H1 (cell line): ENCODE measurements around the gene E2F8. TPM values are rescaled to one million over a fixed set of nuclear protein-coding genes. Genes with fewer than 3 reads are reported as not detected.

Experiments used
- BRCA1 ChIP-seq: IDR thresholded peaks from 2 replicates; pipeline ENCODE4 v1.6.1; 2012; ENCODE audit warnings: low read depth, low read length, improper control_type of control experiment
- CBX8 ChIP-seq: fragments of 300-800, 300-1000 bp; sonication (generic); IDR thresholded peaks from 2 replicates; pipeline ENCODE4 v1.7.1; 2016; ENCODE audit warnings: low read depth, low read length, borderline replicate concordance
- CEBPB ChIP-seq: IDR thresholded peaks from 2 replicates; pipeline ENCODE4 v1.6.1; 2012; ENCODE audit warnings: low read depth, low read length
- GABPA ChIP-seq: IDR thresholded peaks from 2 replicates; pipeline ENCODE4 v1.6.1; 2011; ENCODE audit warnings: mild to moderate bottlenecking, low read length, moderate library complexity, borderline replicate concordance; ENCODE audit not compliant: insufficient read depth
- HDAC6 ChIP-seq: IDR thresholded peaks from one replicate; pipeline ENCODE4 v1.7.1; 2012; ENCODE audit warnings: low read depth, mild to moderate bottlenecking, inconsistent platforms, low read length, moderate library complexity
- KDM1A ChIP-seq: fragments of 200-600, 300-600 bp; sonication (generic); IDR thresholded peaks from 2 replicates; pipeline ENCODE4 v1.7.1; 2016; ENCODE audit warnings: mild to moderate bottlenecking, low read length, borderline replicate concordance
- KDM4A ChIP-seq: IDR thresholded peaks from one replicate; pipeline ENCODE4 v1.7.1; 2012; ENCODE audit warnings: low read depth, mild to moderate bottlenecking, moderate library complexity, low read length, inconsistent platforms; ENCODE audit not compliant: severe bottlenecking
- MAFK ChIP-seq: IDR thresholded peaks from 2 replicates; pipeline ENCODE4 v1.6.1; 2012; ENCODE audit warnings: low read depth, mild to moderate bottlenecking, improper control_type of control experiment, low read length
- POU5F1 ChIP-seq: IDR thresholded peaks from 2 replicates; pipeline ENCODE4 v1.6.1; 2011; ENCODE audit warnings: low read depth, mild to moderate bottlenecking, low read length, moderate library complexity
- RFX5 ChIP-seq: IDR thresholded peaks from 2 replicates; pipeline ENCODE4 v1.6.1; 2011; ENCODE audit warnings: low read depth, low read length, improper control_type of control experiment, borderline replicate concordance
- SIN3A ChIP-seq, 2 experiments: IDR thresholded peaks in 1 of 2; conservative IDR thresholded peaks in 1 of 2; 2 replicates each; pipeline ENCODE4 v1.6.1; 2011 to 2012; ENCODE audit warnings: low read length in 2 of 2, improper control_type of control experiment in 1 of 2, low read depth in 1 of 2, mild to moderate bottlenecking in 1 of 2
- SIX5 ChIP-seq: IDR thresholded peaks from 2 replicates; pipeline ENCODE4 v1.6.1; 2011; ENCODE audit warnings: mild to moderate bottlenecking, low read depth, low read length
- SP1 ChIP-seq: IDR thresholded peaks from 2 replicates; pipeline ENCODE4 v1.6.1; 2011; ENCODE audit warnings: low read depth, low read length
- TAF1 ChIP-seq: IDR thresholded peaks from 2 replicates; pipeline ENCODE4 v1.6.1; 2011; ENCODE audit warnings: mild to moderate bottlenecking, low read depth, low read length
- TAF7 ChIP-seq: optimal IDR thresholded peaks from 2 replicates; pipeline ENCODE3; 2011; ENCODE audit warnings: low read depth, mild to moderate bottlenecking, inconsistent platforms, low read length, moderate library complexity, borderline replicate concordance
- polyA plus RNA-seq, 7 experiments: library from polyadenylated mRNA; depleted of rRNA in 3 of 7; stranded (reverse) in 5 of 7; unstranded in 2 of 7; fragments of >200 nt in 5 of 7; fragments of 200-250 nt in 2 of 7; gene quantifications; 1 replicate in 5 of 7; 2 replicates in 1 of 7; 4 replicates in 1 of 7; pipeline versions ENCODE4 v1.2.1 to v1.2.3, GENCODE V29; 2011 to 2013; ENCODE audit warnings: missing spikeins in 2 of 7, mixed read lengths in 2 of 7
- total RNA-seq: library from RNA; stranded (reverse); fragmentation: NEBNext Ultra II Directional; extraction: Animal tissue kit (Norgen Biotek cat#: 25700); gene quantifications from 2 replicates; pipeline ENCODE4 v1.2.1, GENCODE V29; 2021
- TF ChIP-seq, protein P1 (sequence below), 3 experiments: IDR thresholded peaks; 1 replicate in 2 of 3; 2 replicates in 1 of 3; pipeline versions ENCODE4 v1.5.1 to v1.6.1; 2011; ENCODE audit warnings: low read length in 3 of 3, mild to moderate bottlenecking in 3 of 3, inconsistent platforms in 2 of 3, low read depth in 1 of 3, moderate library complexity in 1 of 3; ENCODE audit not compliant: insufficient read depth in 1 of 3; ENCODE audit errors: control extremely low read depth in 1 of 3
- TF ChIP-seq, protein P2 (sequence below): IDR thresholded peaks from 2 replicates; pipeline ENCODE4 v1.6.1; 2011; ENCODE audit warnings: low read length, improper control_type of control experiment
- TF ChIP-seq, protein P3 (sequence below): IDR thresholded peaks from 2 replicates; pipeline ENCODE4 v1.6.1; 2012; ENCODE audit warnings: inconsistent platforms
- TF ChIP-seq, protein P4 (sequence below): IDR thresholded peaks from 2 replicates; pipeline ENCODE4 v1.6.1; 2011; ENCODE audit warnings: low read depth, mild to moderate bottlenecking, low read length; ENCODE audit not compliant: insufficient read depth

Gene E2F8
- total and polyA plus RNA-seq, 2 of the 8 experiments (the other 6 are each of a cell fraction or from before 2014, with no cell fraction given), result 5.4 to 11.4 TPM

DNA sequence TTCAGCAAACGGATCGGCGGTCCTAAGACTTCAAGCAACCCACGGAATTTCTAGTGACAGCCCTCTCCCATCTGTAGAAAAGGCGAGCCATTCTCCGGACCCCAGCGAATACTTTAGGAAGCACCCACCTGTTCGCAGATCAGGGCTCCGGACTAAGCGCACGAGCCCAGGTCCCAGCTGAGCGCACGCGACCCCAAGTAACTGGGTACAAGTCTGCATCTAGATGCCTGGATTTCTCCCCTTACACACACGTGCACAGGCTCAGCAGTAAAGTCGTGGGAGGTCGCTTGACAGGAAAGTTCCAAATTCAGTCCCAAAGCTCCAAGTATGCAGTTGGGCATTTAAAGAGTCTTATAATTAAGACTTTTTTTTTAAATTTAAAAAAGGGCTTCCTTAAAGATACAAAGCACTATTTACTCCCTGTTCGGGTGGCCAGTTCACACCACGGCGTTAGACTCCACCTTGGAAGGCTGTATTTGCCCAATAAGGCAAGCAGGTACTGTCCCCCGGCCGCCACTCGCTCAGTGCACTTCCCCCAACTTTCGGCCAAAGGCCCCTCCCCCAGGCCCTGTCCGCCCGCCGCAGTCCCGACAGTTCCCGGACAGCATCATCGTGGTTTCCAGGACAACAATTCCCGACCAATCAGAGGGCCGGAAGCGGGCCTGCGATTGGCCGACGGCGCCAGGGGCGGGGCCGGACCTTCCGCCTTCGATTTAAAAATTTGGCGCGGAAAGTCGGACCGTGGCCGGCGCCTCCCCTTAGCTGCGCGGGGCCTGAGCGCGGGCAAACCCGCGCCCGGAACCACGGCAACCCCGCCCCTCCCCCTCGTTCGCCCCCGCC, at the start of gene E2F8 (continued):
- TF ChIP-seq, protein P1, sequence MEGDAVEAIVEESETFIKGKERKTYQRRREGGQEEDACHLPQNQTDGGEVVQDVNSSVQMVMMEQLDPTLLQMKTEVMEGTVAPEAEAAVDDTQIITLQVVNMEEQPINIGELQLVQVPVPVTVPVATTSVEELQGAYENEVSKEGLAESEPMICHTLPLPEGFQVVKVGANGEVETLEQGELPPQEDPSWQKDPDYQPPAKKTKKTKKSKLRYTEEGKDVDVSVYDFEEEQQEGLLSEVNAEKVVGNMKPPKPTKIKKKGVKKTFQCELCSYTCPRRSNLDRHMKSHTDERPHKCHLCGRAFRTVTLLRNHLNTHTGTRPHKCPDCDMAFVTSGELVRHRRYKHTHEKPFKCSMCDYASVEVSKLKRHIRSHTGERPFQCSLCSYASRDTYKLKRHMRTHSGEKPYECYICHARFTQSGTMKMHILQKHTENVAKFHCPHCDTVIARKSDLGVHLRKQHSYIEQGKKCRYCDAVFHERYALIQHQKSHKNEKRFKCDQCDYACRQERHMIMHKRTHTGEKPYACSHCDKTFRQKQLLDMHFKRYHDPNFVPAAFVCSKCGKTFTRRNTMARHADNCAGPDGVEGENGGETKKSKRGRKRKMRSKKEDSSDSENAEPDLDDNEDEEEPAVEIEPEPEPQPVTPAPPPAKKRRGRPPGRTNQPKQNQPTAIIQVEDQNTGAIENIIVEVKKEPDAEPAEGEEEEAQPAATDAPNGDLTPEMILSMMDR (IDR thresholded peaks at IDR 0.05; ENCODE audit: control extremely low read depth in 1 of 3, insufficient read depth in 1 of 3, low read depth in 1 of 3, low read length in 3 of 3), result no peak
- TF ChIP-seq MAFK (no peak), GABPA (no peak), TAF7 (peak; percentile 3), HDAC6 (no peak), SP1 (peak; percentile 86), SIN3A (conservative IDR thresholded peaks at IDR 0.05 in 1 of 2, IDR thresholded peaks at IDR 0.05 in 1 of 2; ENCODE audit: low read depth in 1 of 2, low read length in 2 of 2) (peak; percentile 54 to 85; a peak in 2 of 4 replicates), KDM1A (no peak), BRCA1 (no peak), KDM4A (peak; percentile 41), RFX5 (no peak), SIX5 (no peak), POU5F1 (no peak), CEBPB (no peak), CBX8 (no peak), TAF1 (peak; percentile 43; the same call in 1 of the 2 replicates)
- TF ChIP-seq, protein P2, sequence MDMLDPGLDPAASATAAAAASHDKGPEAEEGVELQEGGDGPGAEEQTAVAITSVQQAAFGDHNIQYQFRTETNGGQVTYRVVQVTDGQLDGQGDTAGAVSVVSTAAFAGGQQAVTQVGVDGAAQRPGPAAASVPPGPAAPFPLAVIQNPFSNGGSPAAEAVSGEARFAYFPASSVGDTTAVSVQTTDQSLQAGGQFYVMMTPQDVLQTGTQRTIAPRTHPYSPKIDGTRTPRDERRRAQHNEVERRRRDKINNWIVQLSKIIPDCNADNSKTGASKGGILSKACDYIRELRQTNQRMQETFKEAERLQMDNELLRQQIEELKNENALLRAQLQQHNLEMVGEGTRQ, result no peak
- TF ChIP-seq, protein P3, sequence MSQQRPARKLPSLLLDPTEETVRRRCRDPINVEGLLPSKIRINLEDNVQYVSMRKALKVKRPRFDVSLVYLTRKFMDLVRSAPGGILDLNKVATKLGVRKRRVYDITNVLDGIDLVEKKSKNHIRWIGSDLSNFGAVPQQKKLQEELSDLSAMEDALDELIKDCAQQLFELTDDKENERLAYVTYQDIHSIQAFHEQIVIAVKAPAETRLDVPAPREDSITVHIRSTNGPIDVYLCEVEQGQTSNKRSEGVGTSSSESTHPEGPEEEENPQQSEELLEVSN, result peak; percentile 32
- TF ChIP-seq, protein P4, sequence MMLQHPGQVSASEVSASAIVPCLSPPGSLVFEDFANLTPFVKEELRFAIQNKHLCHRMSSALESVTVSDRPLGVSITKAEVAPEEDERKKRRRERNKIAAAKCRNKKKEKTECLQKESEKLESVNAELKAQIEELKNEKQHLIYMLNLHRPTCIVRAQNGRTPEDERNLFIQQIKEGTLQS, result no peak
